Uterus (tissue), 4 donors: ENCODE measurements around the gene ADAM33. TPM values are rescaled to one million over a fixed set of nuclear protein-coding genes. Genes with fewer than 3 reads are reported as not detected.
A peak's percentile ranks its signal among the peaks of the same experiment; 100 is the strongest.

ENCODE experiments used
- DNase-seq, 2 donors: peaks; one replicate each; pipeline ENCODE4 v3.0.0-alpha.2; 2019 to 2020
- H3K27ac ChIP-seq, 2 donors: fragments of 200-600 bp; sonication (generic); 1 replicate in 1 of 2; 2 replicates in 1 of 2; pipeline ENCODE4 v1.5.1; 2016 to 2018
- H3K27me3 ChIP-seq, 2 donors: fragments of 200-600 bp; sonication (generic); one replicate each; pipeline ENCODE4 v1.5.1; 2018 to 2019; ENCODE audit warnings: control low read depth in 1 of 2
- H3K36me3 ChIP-seq, 2 donors: fragments of 200-600 bp; sonication (generic); one replicate each; pipeline ENCODE4 v1.5.1; 2019; ENCODE audit warnings: control low read depth in 1 of 2
- H3K4me1 ChIP-seq, 2 donors: fragments of 200-600 bp; sonication (generic); one replicate each; pipeline ENCODE4 v1.5.1; 2018 to 2019; ENCODE audit warnings: control low read depth in 1 of 2
- H3K4me3 ChIP-seq, 2 donors: fragments of 200-600 bp; sonication (generic); 1 replicate in 1 of 2; 2 replicates in 1 of 2; pipeline ENCODE4 v1.5.1; 2018 to 2019; ENCODE audit warnings: mild to moderate bottlenecking in 1 of 2
- H3K9me3 ChIP-seq, 2 donors: fragments of 200-600 bp; sonication (generic); one replicate each; pipeline ENCODE4 v1.5.1; 2019; ENCODE audit warnings: control low read depth in 1 of 2
- POLR2A ChIP-seq, 2 donors: fragments of 450-650 bp; IDR thresholded peaks; one replicate each; pipeline ENCODE4 v1.6.1; 2016; ENCODE audit warnings: antibody characterized with exemption in 2 of 2, mild to moderate bottlenecking in 1 of 2, moderate library complexity in 1 of 2
- intact Hi-C: fragments of 100-400 bp; cut with DNase I; formaldehyde crosslinking; loops from one replicate; pipeline ENCODE4 v1.15.1; 2023; ENCODE audit warnings: low total_unique reads
- total RNA-seq, 4 donors: library from RNA; depleted of rRNA in 3 of 4; stranded (reverse); fragments of >200 nt in 3 of 4; gene quantifications; one replicate each; pipeline versions ENCODE4 v1.1.0 to v1.2.4, GENCODE V29; 2014 to 2023
- TF ChIP-seq, protein P1 (sequence below), 4 experiments: fragments of 200-600 bp in 2 of 4; fragments of 450-650 bp in 2 of 4; sonication (generic) in 2 of 4; IDR thresholded peaks; one replicate each; pipeline ENCODE4 v1.5.1; 2016 to 2019; ENCODE audit warnings: antibody characterized with exemption in 4 of 4, mild to moderate bottlenecking in 2 of 4, moderate library complexity in 1 of 4
- donor health status: DM: yes; HTN: yes; CAD: no.

Gene ADAM33
- total RNA-seq, 4 donors from 2014 or later, result 66.5 to 215 (median 128) TPM

DNA sequence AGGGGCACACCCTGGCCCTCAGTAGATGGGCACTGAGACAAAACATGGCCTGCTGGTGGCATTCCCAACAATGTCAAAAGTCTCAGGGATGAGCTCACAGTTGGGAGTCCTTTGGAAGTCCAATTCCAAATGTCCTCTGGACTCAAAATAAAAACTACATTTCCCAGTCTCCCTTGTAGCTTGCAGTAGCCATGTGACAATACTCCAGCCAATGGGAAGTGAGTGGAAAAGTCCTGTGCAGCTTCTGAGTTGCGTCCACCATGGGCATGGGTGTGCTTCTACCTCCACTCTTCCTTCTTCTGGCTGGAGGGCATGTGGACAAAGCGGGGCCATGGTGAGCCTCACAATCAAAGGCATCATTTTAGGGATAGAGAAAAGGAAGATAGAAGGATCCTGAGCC, 5.8 kb upstream of the ADAM33 start:
- DNase-seq, result peak; percentile 59 to 77
- H3K4me3 ChIP-seq, result no peak overlapping the region
- no peaks in the 10 kb centered on the region for H3K36me3 ChIP-seq
- H3K9me3 ChIP-seq, result no peaks in the 10 kb centered on the region
- H3K4me1 ChIP-seq, result peaks cover 4 to 6% of the 10 kb centered on the region in 2 donors
- H3K27ac ChIP-seq, result peak overlapping the region; percentile 77 to 89
- TF ChIP-seq POLR2A (IDR thresholded peaks at IDR 0.05), result no peak
- TF ChIP-seq, protein P1, sequence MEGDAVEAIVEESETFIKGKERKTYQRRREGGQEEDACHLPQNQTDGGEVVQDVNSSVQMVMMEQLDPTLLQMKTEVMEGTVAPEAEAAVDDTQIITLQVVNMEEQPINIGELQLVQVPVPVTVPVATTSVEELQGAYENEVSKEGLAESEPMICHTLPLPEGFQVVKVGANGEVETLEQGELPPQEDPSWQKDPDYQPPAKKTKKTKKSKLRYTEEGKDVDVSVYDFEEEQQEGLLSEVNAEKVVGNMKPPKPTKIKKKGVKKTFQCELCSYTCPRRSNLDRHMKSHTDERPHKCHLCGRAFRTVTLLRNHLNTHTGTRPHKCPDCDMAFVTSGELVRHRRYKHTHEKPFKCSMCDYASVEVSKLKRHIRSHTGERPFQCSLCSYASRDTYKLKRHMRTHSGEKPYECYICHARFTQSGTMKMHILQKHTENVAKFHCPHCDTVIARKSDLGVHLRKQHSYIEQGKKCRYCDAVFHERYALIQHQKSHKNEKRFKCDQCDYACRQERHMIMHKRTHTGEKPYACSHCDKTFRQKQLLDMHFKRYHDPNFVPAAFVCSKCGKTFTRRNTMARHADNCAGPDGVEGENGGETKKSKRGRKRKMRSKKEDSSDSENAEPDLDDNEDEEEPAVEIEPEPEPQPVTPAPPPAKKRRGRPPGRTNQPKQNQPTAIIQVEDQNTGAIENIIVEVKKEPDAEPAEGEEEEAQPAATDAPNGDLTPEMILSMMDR (IDR thresholded peaks at IDR 0.05), result no peak
- H3K27me3 ChIP-seq, result no peaks in the 10 kb centered on the region
- intact Hi-C loops, result no loop called here

GRCh38 chr20:3686867-3687321, 5.1 kb upstream of the ADAM33 start:
- intact Hi-C loops, result no loop called here
- no peaks in the 10 kb centered on the region for H3K27me3 ChIP-seq
- no peaks in the 10 kb centered on the region for H3K36me3 ChIP-seq
- TF ChIP-seq, protein P1 (IDR thresholded peaks at IDR 0.05), result peak in 1 of 4 experiments; percentile 34
- no peak for TF ChIP-seq POLR2A (IDR thresholded peaks at IDR 0.05)
- no peak overlapping the region for H3K4me3 ChIP-seq
- no peaks in the 10 kb centered on the region for H3K9me3 ChIP-seq
- DNase-seq, result peak; percentile 94 to 95
- H3K27ac ChIP-seq, result peak overlapping the region; percentile 77 to 89
- H3K4me1 ChIP-seq, result peaks cover 4 to 6% of the 10 kb centered on the region in 2 donors

DNA sequence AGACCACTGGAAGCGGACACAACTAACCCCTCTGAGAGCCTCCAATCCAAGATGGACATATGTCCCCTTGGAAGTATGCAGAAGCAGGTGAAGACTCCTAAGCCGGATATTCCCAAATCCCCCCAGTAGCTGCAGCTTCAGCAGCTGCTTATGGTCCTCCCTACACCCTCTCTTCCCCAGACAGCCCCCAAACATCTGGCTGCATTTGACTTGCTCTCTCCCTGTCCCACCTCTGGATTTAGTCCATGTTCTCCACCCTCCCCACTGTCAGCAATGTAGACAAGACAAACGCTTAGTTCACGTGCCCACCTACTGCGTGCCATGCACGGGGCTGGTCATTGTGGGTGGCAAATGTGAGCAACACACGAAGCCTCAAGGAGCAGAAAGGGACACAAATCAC, 4.6 kb upstream of the ADAM33 start:
- intact Hi-C loops, result no loop called here
- no peaks in the 10 kb centered on the region for H3K36me3 ChIP-seq
- H3K27ac ChIP-seq, result peak overlapping the region; percentile 77 to 89
- no peak for DNase-seq
- no peak overlapping the region for H3K4me3 ChIP-seq
- no peaks in the 10 kb centered on the region for H3K9me3 ChIP-seq
- peaks cover 4 to 6% of the 10 kb centered on the region in 2 donors for H3K4me1 ChIP-seq
- TF ChIP-seq, protein P1 (IDR thresholded peaks at IDR 0.05), result no peak
- no peak for TF ChIP-seq POLR2A (IDR thresholded peaks at IDR 0.05)
- no peaks in the 10 kb centered on the region for H3K27me3 ChIP-seq

DNA sequence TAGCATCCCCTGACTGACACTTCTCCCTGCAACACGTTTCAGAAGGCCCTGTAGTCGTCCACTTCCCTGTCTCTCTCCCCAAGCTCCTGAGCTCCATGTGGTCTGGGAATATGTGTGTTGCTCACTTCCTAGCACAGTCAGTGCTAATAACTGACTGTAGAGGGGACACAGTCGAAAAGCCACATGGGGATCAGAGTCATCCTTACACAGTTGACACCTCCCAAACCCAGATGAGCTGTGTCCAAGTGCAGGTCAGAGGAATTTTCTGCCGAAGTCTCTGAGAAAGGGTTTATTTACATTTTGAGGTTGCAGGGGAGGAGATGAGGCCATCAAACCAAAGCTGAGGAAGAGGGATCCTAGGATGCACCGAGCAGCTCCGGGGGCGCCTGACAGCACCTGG, 3.5 kb upstream of the ADAM33 start:
- H3K27me3 ChIP-seq, result no peaks in the 10 kb centered on the region
- no peak overlapping the region for H3K4me3 ChIP-seq
- H3K27ac ChIP-seq, result no peak overlapping the region
- H3K36me3 ChIP-seq, result no peaks in the 10 kb centered on the region
- DNase-seq, result no peak
- peaks cover 4 to 6% of the 10 kb centered on the region in 2 donors for H3K4me1 ChIP-seq
- intact Hi-C loops, result no loop called here
- TF ChIP-seq, protein P1 (IDR thresholded peaks at IDR 0.05), result no peak
- TF ChIP-seq POLR2A (IDR thresholded peaks at IDR 0.05), result no peak
- H3K9me3 ChIP-seq, result no peaks in the 10 kb centered on the region

GRCh38 chr20:3681352-3681930, 369 bp downstream of the ADAM33 start:
- H3K27me3 ChIP-seq, result no peaks in the 10 kb centered on the region
- DNase-seq, result no peak
- peak overlapping the region; percentile 62 to 65 for H3K4me3 ChIP-seq
- peak overlapping the region; percentile 97 to 98 for H3K27ac ChIP-seq
- no peaks in the 10 kb centered on the region for H3K9me3 ChIP-seq
- no peaks in the 10 kb centered on the region for H3K36me3 ChIP-seq
- TF ChIP-seq, protein P1 (IDR thresholded peaks at IDR 0.05), result no peak
- TF ChIP-seq POLR2A (IDR thresholded peaks at IDR 0.05), result no peak
- intact Hi-C loops, result loop anchor here (5.0 kb wide), 1 partner anchor 86 kb away; the partner anchor contains the start of gene ADISSP
- peaks cover 8 to 21% of the 10 kb centered on the region in 2 donors for H3K4me1 ChIP-seq
